Neural cell (in vitro differentiated cells): Measurements from ENCODE around the gene GFRA4. TPM values are rescaled to one million over a fixed set of nuclear protein-coding genes. Genes with fewer than 3 reads are reported as not detected.

Experiments used
- H2AFZ ChIP-seq: fragments of 200-600, 300-800 bp; sonication (generic), shearing (Covaris generic); 2 replicates; pipeline ENCODE4 v1.6.0; 2014; ENCODE audit warnings: low read depth, mild to moderate bottlenecking, antibody characterized with exemption, low read length, moderate library complexity
- H3F3A ChIP-seq: fragments of 200-600 bp; shearing (Covaris generic); 2 replicates; pipeline ENCODE4 v1.6.1; 2016; ENCODE audit warnings: mild to moderate bottlenecking, moderate library complexity, mixed read lengths, antibody characterized with exemption, low read length; ENCODE audit not compliant: insufficient read depth, poor library complexity, severe bottlenecking
- H3K27ac ChIP-seq: fragments of 200-600, 300-800 bp; sonication (generic), shearing (Covaris generic); 2 replicates; pipeline ENCODE4 v1.5.1; 2014; ENCODE audit warnings: mild to moderate bottlenecking, low read length, moderate library complexity
- H3K27me3 ChIP-seq: fragments of 300-800, 200-600 bp; sonication (generic), shearing (Covaris generic); 2 replicates; pipeline ENCODE4 v1.6.0; 2014; ENCODE audit warnings: mild to moderate bottlenecking, low read depth, low read length, moderate library complexity; ENCODE audit not compliant: insufficient read depth
- H3K36me3 ChIP-seq: fragments of 300-800, 200-600 bp; sonication (generic), shearing (Covaris generic); 2 replicates; pipeline ENCODE4 v1.5.1; 2014; ENCODE audit warnings: mild to moderate bottlenecking, antibody characterized with exemption, low read length, moderate library complexity; ENCODE audit not compliant: insufficient read depth
- H3K4me2 ChIP-seq: fragments of 300-800, 200-600 bp; sonication (generic), shearing (Covaris generic); 2 replicates; pipeline ENCODE4 v1.6.0; 2014; ENCODE audit warnings: mild to moderate bottlenecking, low read length
- H3K4me3 ChIP-seq: fragments of 300-800, 200-600 bp; sonication (generic), shearing (Covaris generic); 2 replicates; pipeline ENCODE4 v1.5.1; 2014; ENCODE audit warnings: mild to moderate bottlenecking, low read length, moderate library complexity
- H3K79me2 ChIP-seq: fragments of 200-600 bp; shearing (Covaris generic); replicated peaks from 2 replicates; pipeline ENCODE4 v1.6.0; 2014; ENCODE audit warnings: mild to moderate bottlenecking, low read length, moderate library complexity; ENCODE audit not compliant: insufficient read depth
- H3K9ac ChIP-seq: fragments of 300-800, 200-600 bp; sonication (generic), shearing (Covaris generic); 2 replicates; pipeline ENCODE4 v1.6.1; 2016; ENCODE audit warnings: mild to moderate bottlenecking, low read length, mixed read lengths
- H3K9me2 ChIP-seq: fragments of 200-600 bp; shearing (Covaris generic); 2 replicates; pipeline ENCODE4 v1.6.1; 2016; ENCODE audit warnings: mild to moderate bottlenecking, low read length, mixed read lengths; ENCODE audit not compliant: insufficient read depth
- H3K9me3 ChIP-seq: fragments of 200-600, 300-800 bp; sonication (generic), shearing (Covaris generic); 2 replicates; pipeline ENCODE4 v1.6.1; 2016; ENCODE audit warnings: mild to moderate bottlenecking, mixed run types, low read length, moderate library complexity, mixed read lengths
- H4K20me1 ChIP-seq: fragments of 200-600 bp; shearing (Covaris generic); 2 replicates; pipeline ENCODE4 v1.6.1; 2016; ENCODE audit warnings: mild to moderate bottlenecking, mixed run types; ENCODE audit not compliant: insufficient read depth
- CTCF ChIP-seq: fragments of 450-650 bp; IDR thresholded peaks from 2 replicates; pipeline ENCODE4 v1.5.1; 2014; ENCODE audit warnings: antibody characterized with exemption, mild to moderate bottlenecking, moderate library complexity; ENCODE audit not compliant: poor library complexity, severe bottlenecking
- EP300 ChIP-seq: fragments of 450-650 bp; conservative IDR thresholded peaks from 2 replicates; pipeline ENCODE4 v1.6.1; 2014; ENCODE audit warnings: antibody characterized with exemption, mild to moderate bottlenecking, moderate library complexity; ENCODE audit not compliant: poor library complexity, severe bottlenecking
- EZH2 ChIP-seq: fragments of 200-600, 300-800 bp; shearing (Covaris generic), sonication (generic); IDR thresholded peaks from 2 replicates; pipeline ENCODE4 v1.6.1; 2014; ENCODE audit warnings: antibody characterized with exemption, low read length, borderline replicate concordance, mild to moderate bottlenecking; ENCODE audit not compliant: insufficient read depth, poor library complexity, severe bottlenecking
- MXI1 ChIP-seq: fragments of 450-650 bp; conservative IDR thresholded peaks from 2 replicates; pipeline ENCODE4 v1.6.1; 2014; ENCODE audit warnings: antibody characterized with exemption, mild to moderate bottlenecking; ENCODE audit not compliant: poor library complexity, severe bottlenecking
- POLR2AphosphoS5 ChIP-seq: IDR thresholded peaks from 2 replicates; pipeline ENCODE4 v1.6.1; 2012
- RAD21 ChIP-seq: fragments of 450-650 bp; conservative IDR thresholded peaks from 2 replicates; pipeline ENCODE4 v1.6.1; 2014; ENCODE audit warnings: antibody characterized with exemption, mild to moderate bottlenecking, moderate library complexity
- REST ChIP-seq: IDR thresholded peaks from 2 replicates; pipeline ENCODE4 v1.6.1; 2012; ENCODE audit warnings: borderline replicate concordance
- SMC3 ChIP-seq: fragments of 450-650 bp; conservative IDR thresholded peaks from 2 replicates; pipeline ENCODE4 v1.6.1; 2014; ENCODE audit warnings: antibody characterized with exemption, mild to moderate bottlenecking, moderate library complexity; ENCODE audit not compliant: poor library complexity
- TAF1 ChIP-seq: IDR thresholded peaks from 2 replicates; pipeline ENCODE4 v1.6.1; 2012; ENCODE audit warnings: low read depth
- polyA plus RNA-seq: library from polyadenylated mRNA; depleted of rRNA; stranded (reverse); fragments of >200 nt; gene quantifications from 2 replicates; pipeline ENCODE4 v1.2.3, GENCODE V29; 2014

The GFRA4 gene
- polyA plus RNA-seq, 1 donor from 2014 or later: not detected

GRCh38 chr20:3628502-3629314 lies 34.5 kb downstream of the GFRA4 start:
- H3K27ac ChIP-seq: no peak overlapping the region
- no peak overlapping the region for H3K4me3 ChIP-seq
- H3K4me2 ChIP-seq: no peak overlapping the region
- H3K79me2 ChIP-seq: no peaks in the 10 kb centered on the region
- no peaks in the 10 kb centered on the region for H4K20me1 ChIP-seq
- H3K36me3 ChIP-seq: no peaks in the 10 kb centered on the region
- H3K9me2 ChIP-seq: no peaks in the 10 kb centered on the region
- no peaks in the 10 kb centered on the region for H3F3A ChIP-seq
- TF ChIP-seq RAD21 (no peak), MXI1 (no peak), EZH2 (no peak), POLR2AphosphoS5 (no peak), SMC3 (no peak)
- H3K27me3 ChIP-seq: no peaks in the 10 kb centered on the region
- H3K9me3 ChIP-seq: no peaks in the 10 kb centered on the region
- H3K9ac ChIP-seq: no peak overlapping the region
- no peak overlapping the region for H2AFZ ChIP-seq

GRCh38 chr20:3627476-3627875 lies 35.7 kb downstream of the GFRA4 start:
- Histone ChIP-seq H3K36me3 (no peaks in the 10 kb centered on the region), H3K9me2 (no peaks in the 10 kb centered on the region), H3K79me2 (no peaks in the 10 kb centered on the region), H3K27ac (no peak overlapping the region), H3K27me3 (no peaks in the 10 kb centered on the region), H3K9ac (no peak overlapping the region), H4K20me1 (no peaks in the 10 kb centered on the region), H3F3A (no peaks in the 10 kb centered on the region), H3K9me3 (no peaks in the 10 kb centered on the region), H2AFZ (no peak overlapping the region), H3K4me2 (no peak overlapping the region), H3K4me3 (no peak overlapping the region)
- TF ChIP-seq SMC3 (no peak), MXI1 (no peak), EZH2 (no peak), TAF1 (no peak), POLR2AphosphoS5 (no peak), CTCF (no peak), REST (no peak), RAD21 (no peak), EP300 (no peak)
